GM23248 (cell line): ENCODE measurements around the gene BCL10.

Experiments used
- EZH2 ChIP-seq: fragments of 200-600 bp; sonication (generic); IDR thresholded peaks from 2 replicates; pipeline ENCODE4 v1.6.1; 2018; ENCODE audit warnings: antibody characterized with exemption, mild to moderate bottlenecking; ENCODE audit not compliant: insufficient read depth, poor library complexity, severe bottlenecking
- EZH2phosphoT487 ChIP-seq: fragments of 200-600 bp; sonication (generic); IDR thresholded peaks from 2 replicates; pipeline ENCODE4 v1.6.1; 2018; ENCODE audit warnings: antibody characterized with exemption, moderate library complexity, mild to moderate bottlenecking, low read depth; ENCODE audit not compliant: insufficient read depth

- TF ChIP-seq EZH2 (no peak), EZH2phosphoT487 (no peak)
Measured at GRCh38 chr1:85259912-85260274, 16.5 kb downstream of the BCL10 start.
